Measurements from ENCODE around the gene BANK1. TPM values are rescaled to one million over a fixed set of nuclear protein-coding genes. Genes with fewer than 3 reads are reported as not detected.

The BANK1 gene
- total and polyA plus RNA-seq, 2 of the 8 experiments (the other 6 are each of a cell fraction or from before 2014, with no cell fraction given), result 0.59 to 0.93 TPM

GRCh38 chr4:101792056-101792590 lies 1.6 kb downstream of the BANK1 start:
- Histone ChIP-seq H2AFZ (ENCODE audit: low read length) (no peak overlapping the region), H3K23me2 (ENCODE audit: low read depth, low read length) (no peaks in the 10 kb centered on the region; the same call in 1 of the 2 replicates), H3K4me1 (replicated peaks in 1 of 4; ENCODE audit: control insufficient read depth in 3 of 4, insufficient read depth in 4 of 4, low read length in 3 of 4) (peaks cover 0 to 4% (median 1%) of the 10 kb centered on the region in 4 experiments; a peak in 1 of 7 replicates), H3K18ac (ENCODE audit: extremely low read depth, low read length) (no peak overlapping the region), H3K36me3 (ENCODE audit: control insufficient read depth in 2 of 4, insufficient read depth in 4 of 4, low read length in 3 of 4) (no peaks in the 10 kb centered on the region), H3K27me3 (replicated peaks in 1 of 4; ENCODE audit: control insufficient read depth in 3 of 4, extremely low read depth in 1 of 4, insufficient read depth in 3 of 4, low read length in 3 of 4) (no peaks in the 10 kb centered on the region), H3K9ac (replicated peaks in 1 of 4; ENCODE audit: extremely low read depth in 1 of 4, low read depth in 3 of 4, low read length in 3 of 4) (no peak overlapping the region), H2BK12ac (ENCODE audit: low read depth, low read length) (no peak overlapping the region), H3K4ac (replicated peaks; ENCODE audit: insufficient read length, low read depth, low read length) (no peak overlapping the region), H4K91ac (replicated peaks; ENCODE audit: insufficient read length, low read length) (no peak overlapping the region), H4K8ac (ENCODE audit: extremely low read depth, insufficient read depth, low read length) (no peak overlapping the region), H3K79me1 (ENCODE audit: low read depth, low read length) (no peaks in the 10 kb centered on the region), H2BK5ac (ENCODE audit: low read depth, low read length) (no peak overlapping the region), H3K14ac (ENCODE audit: insufficient read length) (no peak overlapping the region), H3K4me2 (ENCODE audit: insufficient read depth in 1 of 2, low read depth in 2 of 2, low read length in 2 of 2) (no peak overlapping the region; a peak in 1 of 4 replicates), H2AK5ac (ENCODE audit: low read depth, low read length) (no peak overlapping the region), H4K5ac (ENCODE audit: insufficient read length, low read depth, low read length) (no peak overlapping the region), H3K9me3 (ENCODE audit: insufficient read depth in 2 of 2, low read depth in 1 of 2, low read length in 1 of 2) (no peaks in the 10 kb centered on the region), H2BK120ac (replicated peaks; ENCODE audit: low read depth, low read length) (no peak overlapping the region), H4K20me1 (replicated peaks in 1 of 2; ENCODE audit: control insufficient read depth in 1 of 2, insufficient read depth in 2 of 2, low read length in 2 of 2) (no peaks in the 10 kb centered on the region), H2BK20ac (ENCODE audit: low read length) (no peak overlapping the region), H2BK15ac (ENCODE audit: low read length) (no peak overlapping the region), H3K56ac (replicated peaks; ENCODE audit: insufficient read length, low read depth, low read length) (no peak overlapping the region), H3K4me3 (ENCODE audit: extremely low read depth in 1 of 4, insufficient read depth in 2 of 4, low read depth in 3 of 4, low read length in 4 of 4) (no peak overlapping the region), H3K23ac (ENCODE audit: insufficient read length) (no peak overlapping the region), H3K27ac (ENCODE audit: low read depth, low read length) (no peak overlapping the region), H3K79me2 (ENCODE audit: control insufficient read depth in 1 of 2, insufficient read depth in 2 of 2, low read length in 2 of 2) (no peaks in the 10 kb centered on the region)
- no peak for TF ChIP-seq KDM4A (IDR thresholded peaks at IDR 0.05; ENCODE audit: low read depth, low read length, severe bottlenecking)
- TF ChIP-seq CHD1 (IDR thresholded peaks at IDR 0.05; ENCODE audit: low read depth, low read length), result no peak
- no peak for TF ChIP-seq TBP (IDR thresholded peaks at IDR 0.05; ENCODE audit: low read depth, low read length)
- no peak for TF ChIP-seq CREB1 (IDR thresholded peaks at IDR 0.05)
- no peak for TF ChIP-seq ZNF274 (IDR thresholded peaks at IDR 0.05; ENCODE audit: borderline replicate concordance, extremely low read depth, low read length)
- TF ChIP-seq FOSL1 (IDR thresholded peaks at IDR 0.05; ENCODE audit: insufficient read depth, low read depth, low read length), result no peak
- TF ChIP-seq POLR2A (IDR thresholded peaks at IDR 0.05; ENCODE audit: control extremely low read depth in 1 of 2, low read depth in 2 of 2, low read length in 2 of 2), result no peak
- no peak for DNase-seq (ENCODE audit: low read depth in 1 of 2, low spot score in 2 of 2)
- WGBS, 2 experiments (ENCODE audit: extremely low coverage in 1 of 2, insufficient coverage in 1 of 2, insufficient read length in 1 of 2, insufficient replicate concordance in 2 of 2, low coverage in 1 of 2, low lambda C conversion rate in 2 of 2, missing lambda C conversion rate in 1 of 2), result 90% methylated on average over 4 of the region's 4 CpGs; no CpG with 5 or more reads in 1 of the 2 experiments
- FAIRE-seq, result no peak
- CTCF ChIA-PET (ENCODE audit: partially characterized antibody), result no interaction called here
- POLR2A ChIA-PET (ENCODE audit: partially characterized antibody), result no interaction called here
